ENCODE results near the gene FBXW11.

DNA sequence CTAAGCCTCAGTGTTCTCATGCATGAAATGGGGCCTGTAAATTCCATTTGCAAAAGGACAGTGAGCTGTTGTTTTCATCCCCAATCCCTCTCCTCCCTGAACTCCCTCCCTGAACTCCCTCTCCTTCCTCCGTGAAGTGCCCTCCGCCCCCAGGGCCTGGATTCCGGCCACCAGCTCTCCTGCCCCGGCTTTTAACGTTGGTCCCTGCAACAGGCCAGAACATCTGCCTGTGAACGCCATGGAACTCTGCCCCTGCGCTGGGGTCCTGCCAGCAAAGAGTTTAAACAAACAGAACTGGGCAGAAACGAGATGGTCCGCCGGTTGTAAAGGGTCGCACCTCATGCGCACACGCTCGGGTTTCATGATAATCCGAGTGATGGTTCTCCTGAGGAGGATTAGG lies 158.4 kb downstream of the FBXW11 start:
- TF ChIP-seq, protein P1, sequence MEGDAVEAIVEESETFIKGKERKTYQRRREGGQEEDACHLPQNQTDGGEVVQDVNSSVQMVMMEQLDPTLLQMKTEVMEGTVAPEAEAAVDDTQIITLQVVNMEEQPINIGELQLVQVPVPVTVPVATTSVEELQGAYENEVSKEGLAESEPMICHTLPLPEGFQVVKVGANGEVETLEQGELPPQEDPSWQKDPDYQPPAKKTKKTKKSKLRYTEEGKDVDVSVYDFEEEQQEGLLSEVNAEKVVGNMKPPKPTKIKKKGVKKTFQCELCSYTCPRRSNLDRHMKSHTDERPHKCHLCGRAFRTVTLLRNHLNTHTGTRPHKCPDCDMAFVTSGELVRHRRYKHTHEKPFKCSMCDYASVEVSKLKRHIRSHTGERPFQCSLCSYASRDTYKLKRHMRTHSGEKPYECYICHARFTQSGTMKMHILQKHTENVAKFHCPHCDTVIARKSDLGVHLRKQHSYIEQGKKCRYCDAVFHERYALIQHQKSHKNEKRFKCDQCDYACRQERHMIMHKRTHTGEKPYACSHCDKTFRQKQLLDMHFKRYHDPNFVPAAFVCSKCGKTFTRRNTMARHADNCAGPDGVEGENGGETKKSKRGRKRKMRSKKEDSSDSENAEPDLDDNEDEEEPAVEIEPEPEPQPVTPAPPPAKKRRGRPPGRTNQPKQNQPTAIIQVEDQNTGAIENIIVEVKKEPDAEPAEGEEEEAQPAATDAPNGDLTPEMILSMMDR (conservative IDR thresholded peaks at IDR 0.05 in 1 of 2, IDR thresholded peaks at IDR 0.05 in 1 of 2; ENCODE audit: extremely low read depth in 1 of 2, insufficient read depth in 1 of 2, low read depth in 1 of 2, low read length in 2 of 2), result no peak
- TF ChIP-seq EZH2 (IDR thresholded peaks at IDR 0.05; ENCODE audit: borderline replicate concordance, low read length), result no peak
